Measurements from ENCODE around the gene NUTM2D.
"Not testable (repeated sequence)": the region's sequence is repeated elsewhere in the genome, so short reads cannot be mapped to it uniquely, and the experiment has no call there.

NUTM2D gene

GRCh38 chr10:87374091-87374490, 16.5 kb downstream of the NUTM2D start:
- DNase-seq: not testable (repeated sequence)

- DNase-seq: not testable (repeated sequence)
These were observed 21.6 kb downstream of the NUTM2D start for GRCh38 chr10:87379115-87379514.

- DNase-seq: not testable (repeated sequence)
These were observed 25.8 kb downstream of the NUTM2D start for GRCh38 chr10:87383149-87383857.

- DNase-seq: not testable (repeated sequence)
These were observed 26.7 kb downstream of the NUTM2D start for GRCh38 chr10:87384283-87384682.

GRCh38 chr10:87385762-87386360, 28.3 kb downstream of the NUTM2D start:
- not testable (repeated sequence) for DNase-seq

- not testable (repeated sequence) for DNase-seq
These were observed 33.8 kb downstream of the NUTM2D start for GRCh38 chr10:87391360-87391759.

GRCh38 chr10:87396206-87396605, 38.7 kb downstream of the NUTM2D start:
- DNase-seq: not testable (repeated sequence)

GRCh38 chr10:87398436-87398835, 40.9 kb downstream of the NUTM2D start:
- DNase-seq: not testable (repeated sequence)

- not testable (repeated sequence) for DNase-seq
These were observed 50.2 kb downstream of the NUTM2D start for GRCh38 chr10:87407516-87408467.

- DNase-seq: not testable (repeated sequence)
These were observed 56.4 kb downstream of the NUTM2D start for GRCh38 chr10:87413921-87414320.
